Nephron progenitor cell (in vitro differentiated cells): Measurements from ENCODE around the gene LAMB1.

Experiments used
- DNase-seq: peaks from one replicate; pipeline ENCODE4 v3.0.0; 2021
- H3K27ac Mint-ChIP-seq: 2 replicates; pipeline ENCODE4 v1.8.0; 2021; ENCODE audit warnings: mild to moderate bottlenecking, moderate library complexity, mixed read lengths
- H3K27me3 Mint-ChIP-seq: 2 replicates; pipeline ENCODE4 v1.8.0; 2021; ENCODE audit warnings: mild to moderate bottlenecking, low read depth, mixed read lengths; ENCODE audit not compliant: poor library complexity
- H3K36me3 Mint-ChIP-seq: 2 replicates; pipeline ENCODE4 v1.8.0; 2021; ENCODE audit warnings: low read depth, mixed read lengths
- H3K4me1 Mint-ChIP-seq: 2 replicates; pipeline ENCODE4 v1.8.0; 2021; ENCODE audit warnings: mixed read lengths
- H3K4me3 Mint-ChIP-seq: 2 replicates; pipeline ENCODE4 v1.8.0; 2021; ENCODE audit warnings: mild to moderate bottlenecking, moderate library complexity, mixed read lengths
- H3K9me3 Mint-ChIP-seq: 2 replicates; pipeline ENCODE4 v1.8.0; 2021; ENCODE audit warnings: mild to moderate bottlenecking, moderate library complexity, mixed read lengths
- TF ChIP-seq, protein P1 (sequence below): fragments of 200-600 bp; sonication (generic); IDR thresholded peaks from 2 replicates; pipeline ENCODE4 v1.5.0; 2021; ENCODE audit warnings: antibody characterized with exemption

Gene LAMB1

DNA sequence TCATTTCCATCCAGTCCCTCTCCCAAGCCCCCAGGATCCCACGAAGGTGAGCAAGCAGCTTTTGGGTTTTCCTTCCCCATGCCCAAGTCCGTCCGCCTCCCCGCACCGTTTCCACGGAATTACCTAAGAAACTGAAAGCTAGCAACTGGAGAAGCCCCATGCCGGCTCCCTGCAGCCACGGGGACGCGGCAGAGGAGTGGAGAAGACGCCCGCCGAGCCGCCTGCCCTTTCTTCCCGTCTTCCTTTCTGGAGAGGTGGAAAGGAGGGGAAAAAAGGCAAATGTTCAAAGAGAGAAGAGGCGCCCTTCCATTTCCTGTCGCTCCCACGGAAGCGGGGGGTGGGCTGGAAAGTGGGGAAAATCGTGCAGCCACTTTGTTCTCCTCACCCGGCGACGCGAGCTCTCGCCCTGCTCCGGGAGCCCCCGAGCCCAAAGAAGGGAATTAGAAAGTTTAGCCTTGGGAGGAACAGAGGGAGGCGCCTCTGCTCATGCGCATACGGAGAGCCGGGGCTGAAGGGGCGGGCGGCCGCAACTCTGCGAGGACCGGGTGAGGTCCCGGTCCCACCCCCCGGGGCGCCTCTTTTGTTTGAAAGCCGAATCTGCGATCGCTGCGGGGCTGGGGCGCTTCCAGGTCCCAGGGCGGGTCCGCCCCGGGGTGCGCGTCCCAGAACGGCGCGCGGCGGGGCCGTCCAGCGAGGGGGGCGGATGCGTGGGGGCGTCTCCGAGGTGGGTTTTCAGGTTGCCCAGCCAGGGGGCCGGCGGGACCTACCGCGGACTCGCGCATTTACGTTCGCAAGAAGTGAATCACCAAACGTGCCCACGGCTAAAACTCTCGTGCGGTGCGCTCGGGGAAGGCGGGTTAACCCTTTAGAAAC is at the start of gene LAMB1:
TSS of gene LAMB1 (minus strand) at position 436 of the 873 bp plus-strand sequence. CDS start at position 160, 276 bp downstream.
- Mint-ChIP-seq H3K27me3 (peaks cover 56% of the 10 kb centered on the region), H3K36me3 (peaks cover 3% of the 10 kb centered on the region), H3K9me3 (peaks cover 5% of the 10 kb centered on the region), H3K4me3 (peak within 1 kb of the TSS; percentile 97), H3K4me1 (peaks cover 40% of the 10 kb centered on the region), H3K27ac (no peak within 1 kb of the TSS)
- peak; percentile 86 for DNase-seq
- TF ChIP-seq, protein P1, sequence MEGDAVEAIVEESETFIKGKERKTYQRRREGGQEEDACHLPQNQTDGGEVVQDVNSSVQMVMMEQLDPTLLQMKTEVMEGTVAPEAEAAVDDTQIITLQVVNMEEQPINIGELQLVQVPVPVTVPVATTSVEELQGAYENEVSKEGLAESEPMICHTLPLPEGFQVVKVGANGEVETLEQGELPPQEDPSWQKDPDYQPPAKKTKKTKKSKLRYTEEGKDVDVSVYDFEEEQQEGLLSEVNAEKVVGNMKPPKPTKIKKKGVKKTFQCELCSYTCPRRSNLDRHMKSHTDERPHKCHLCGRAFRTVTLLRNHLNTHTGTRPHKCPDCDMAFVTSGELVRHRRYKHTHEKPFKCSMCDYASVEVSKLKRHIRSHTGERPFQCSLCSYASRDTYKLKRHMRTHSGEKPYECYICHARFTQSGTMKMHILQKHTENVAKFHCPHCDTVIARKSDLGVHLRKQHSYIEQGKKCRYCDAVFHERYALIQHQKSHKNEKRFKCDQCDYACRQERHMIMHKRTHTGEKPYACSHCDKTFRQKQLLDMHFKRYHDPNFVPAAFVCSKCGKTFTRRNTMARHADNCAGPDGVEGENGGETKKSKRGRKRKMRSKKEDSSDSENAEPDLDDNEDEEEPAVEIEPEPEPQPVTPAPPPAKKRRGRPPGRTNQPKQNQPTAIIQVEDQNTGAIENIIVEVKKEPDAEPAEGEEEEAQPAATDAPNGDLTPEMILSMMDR: no peak

DNA sequence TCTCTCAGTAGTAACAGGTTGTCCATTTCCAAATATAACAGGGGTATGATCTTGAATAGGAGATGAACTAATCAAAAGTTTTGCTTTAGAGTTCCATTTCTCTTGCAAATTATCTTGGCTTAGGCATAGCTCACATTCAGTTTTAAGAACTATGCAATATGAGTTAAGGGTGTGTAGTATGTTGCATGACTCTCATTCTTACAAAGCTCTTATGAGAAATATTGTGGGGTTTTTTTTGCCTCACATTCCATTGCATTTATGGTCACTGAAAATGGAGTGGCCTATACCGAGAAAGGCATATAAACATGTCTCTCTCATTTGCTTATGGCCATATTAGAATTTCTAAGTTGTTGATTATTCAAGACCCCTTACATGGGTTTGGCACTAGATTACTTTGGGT is 48.5 kb upstream of the LAMB1 start:
- no peaks in the 10 kb centered on the region for H3K9me3 Mint-ChIP-seq
- H3K4me1 Mint-ChIP-seq: peaks cover 9% of the 10 kb centered on the region
- H3K27me3 Mint-ChIP-seq: peaks cover 9% of the 10 kb centered on the region
- no peak overlapping the region for H3K27ac Mint-ChIP-seq
- H3K4me3 Mint-ChIP-seq: no peak overlapping the region
- no peak for DNase-seq
- H3K36me3 Mint-ChIP-seq: no peaks in the 10 kb centered on the region
- TF ChIP-seq, protein P1: no peak

DNA sequence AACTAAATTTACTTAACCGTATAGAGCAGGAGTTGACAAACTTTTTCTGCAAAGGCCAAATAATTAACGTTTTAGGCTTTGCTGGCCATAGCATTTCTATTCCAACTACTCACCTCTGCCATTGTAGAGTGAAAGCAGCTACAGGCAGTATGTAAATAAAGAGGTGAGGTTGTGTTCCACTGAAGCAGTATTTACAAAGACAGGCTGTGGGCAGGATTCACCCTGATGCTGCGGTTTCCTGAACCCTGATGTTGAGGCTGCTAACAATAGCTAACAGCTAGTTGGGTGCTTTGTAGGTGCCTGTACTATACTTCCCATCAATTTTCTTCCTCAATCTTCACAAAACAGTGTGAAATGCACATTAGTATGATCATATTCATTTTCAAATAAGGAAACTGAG is 47.0 kb upstream of the LAMB1 start:
- Mint-ChIP-seq H3K27ac (no peak overlapping the region), H3K9me3 (no peaks in the 10 kb centered on the region), H3K4me1 (no peaks in the 10 kb centered on the region)

DNA sequence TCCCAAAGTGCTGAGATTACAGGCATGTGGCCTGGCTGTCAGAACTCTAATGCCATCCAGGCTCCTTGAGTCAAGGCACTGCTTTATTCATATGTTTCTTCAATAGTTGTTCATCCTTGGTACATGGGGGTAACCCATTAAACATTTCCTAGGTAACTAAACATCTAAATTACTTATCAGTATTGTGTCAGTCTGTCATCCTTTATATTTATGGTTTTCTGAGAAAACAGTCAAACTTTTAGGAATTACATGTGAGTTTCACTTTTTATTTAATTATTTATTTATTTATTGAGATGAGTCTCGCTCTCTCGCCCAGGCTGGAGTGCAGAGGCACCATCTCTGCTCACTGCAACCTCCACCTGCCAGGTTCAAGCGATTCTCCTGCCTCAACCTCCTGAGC is 45.5 kb upstream of the LAMB1 start:
- peaks cover 9% of the 10 kb centered on the region for H3K27me3 Mint-ChIP-seq
- TF ChIP-seq, protein P1: no peak
- no peak for DNase-seq
- no peak overlapping the region for H3K27ac Mint-ChIP-seq
- no peaks in the 10 kb centered on the region for H3K36me3 Mint-ChIP-seq
- H3K9me3 Mint-ChIP-seq: no peaks in the 10 kb centered on the region
- H3K4me1 Mint-ChIP-seq: no peaks in the 10 kb centered on the region
- no peak overlapping the region for H3K4me3 Mint-ChIP-seq

More for the DNA sequence above, 47.0 kb upstream of the LAMB1 start:
- Mint-ChIP-seq H3K36me3 (no peaks in the 10 kb centered on the region), H3K4me3 (no peak overlapping the region), H3K27me3 (peaks cover 9% of the 10 kb centered on the region)
- TF ChIP-seq, protein P1: no peak
- DNase-seq: no peak

DNA sequence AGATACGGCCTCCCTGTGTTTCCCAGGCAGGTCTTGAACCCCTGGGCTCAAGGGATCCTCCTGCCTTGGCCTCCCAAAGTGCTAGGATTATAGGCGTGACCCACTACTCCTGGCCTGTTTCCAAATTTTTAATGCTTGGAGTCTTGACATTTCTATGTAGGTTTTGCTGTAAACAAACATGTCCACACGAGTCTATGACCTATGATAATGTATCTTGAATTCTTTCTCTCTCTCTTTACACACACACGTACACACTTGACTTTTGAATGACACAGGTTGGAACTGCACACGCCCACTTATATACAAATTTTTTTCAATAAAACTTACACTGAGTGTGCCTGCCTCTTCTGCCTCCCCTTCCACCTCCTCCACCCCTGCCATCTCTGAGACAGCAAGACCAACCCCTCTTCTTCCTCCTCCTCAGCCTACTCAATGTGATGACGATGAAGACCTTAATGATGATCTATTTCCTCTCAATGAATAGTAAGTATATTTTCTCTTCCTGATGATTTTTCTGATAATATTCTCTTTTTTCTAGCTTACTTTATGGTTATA is 44.1 kb upstream of the LAMB1 start:
- no peaks in the 10 kb centered on the region for H3K27me3 Mint-ChIP-seq
- no peaks in the 10 kb centered on the region for H3K36me3 Mint-ChIP-seq
- H3K9me3 Mint-ChIP-seq: no peaks in the 10 kb centered on the region
- DNase-seq: no peak
- no peak overlapping the region for H3K4me3 Mint-ChIP-seq
- no peak overlapping the region for H3K27ac Mint-ChIP-seq
- TF ChIP-seq, protein P1: no peak
- H3K4me1 Mint-ChIP-seq: no peaks in the 10 kb centered on the region
